Osteoblast (primary cell): ENCODE data around the gene USP22. TPM values are rescaled to one million over a fixed set of nuclear protein-coding genes. Genes with fewer than 3 reads are reported as not detected.
A peak's percentile ranks its signal among the peaks of the same experiment; 100 is the strongest.

Experiments
- DNase-seq: peaks from one replicate; pipeline ENCODE4 v3.0.0; 2011; ENCODE audit warnings: low spot score, mixed read lengths; ENCODE audit not compliant: insufficient read length; ENCODE audit errors: missing footprints
- H2AFZ ChIP-seq: 2 replicates; pipeline ENCODE4 v1.6.0; 2011; ENCODE audit warnings: mild to moderate bottlenecking, low read length
- H3K27ac ChIP-seq: 2 replicates; pipeline ENCODE4 v1.5.1; 2011; ENCODE audit warnings: mild to moderate bottlenecking, low read depth, low read length, moderate library complexity
- H3K27me3 ChIP-seq: 2 replicates; pipeline ENCODE4 v1.6.0; 2012; ENCODE audit warnings: mild to moderate bottlenecking, control low read depth, inconsistent platforms, low read length, moderate library complexity; ENCODE audit not compliant: insufficient read depth
- H3K36me3 ChIP-seq: 2 replicates; pipeline ENCODE4 v1.5.1; 2011; ENCODE audit warnings: mild to moderate bottlenecking, low read length, control low read depth, moderate library complexity; ENCODE audit not compliant: insufficient read depth
- H3K4me1 ChIP-seq: 2 replicates; pipeline ENCODE4 v1.5.1; 2011; ENCODE audit warnings: mild to moderate bottlenecking, low read length, control low read depth, moderate library complexity; ENCODE audit not compliant: insufficient read depth
- H3K4me2 ChIP-seq: 2 replicates; pipeline ENCODE4 v1.6.0; 2011; ENCODE audit warnings: mild to moderate bottlenecking, low read length; ENCODE audit not compliant: insufficient read depth
- H3K4me3 ChIP-seq: fragments of 200-600 bp; sonication (generic); 3 replicates; pipeline ENCODE4 v1.5.1; 2012; ENCODE audit warnings: mild to moderate bottlenecking, low read length, inconsistent platforms; ENCODE audit not compliant: insufficient read depth
- H3K79me2 ChIP-seq: 2 replicates; pipeline ENCODE4 v1.6.0; 2012; ENCODE audit warnings: mild to moderate bottlenecking, low read length, control low read depth, inconsistent platforms; ENCODE audit not compliant: insufficient read depth
- H3K9me3 ChIP-seq: 2 replicates; pipeline ENCODE4 v1.5.1; 2011; ENCODE audit warnings: low read depth, low read length, control low read depth
- H4K20me1 ChIP-seq: 2 replicates; pipeline ENCODE4 v1.6.0; 2012; ENCODE audit warnings: mild to moderate bottlenecking, low read length, control low read depth; ENCODE audit not compliant: insufficient read depth
- CTCF ChIP-seq: IDR thresholded peaks from 2 replicates; pipeline ENCODE4 v1.5.1; 2011; ENCODE audit warnings: mild to moderate bottlenecking, low read depth, low read length, moderate library complexity; ENCODE audit errors: extremely low read depth
- total RNA-seq: library from RNA; depleted of rRNA; stranded (reverse); fragments of >200 nt; gene quantifications from 2 replicates; pipeline ENCODE4 v1.2.3, GENCODE V29; 2012

Gene USP22
- total RNA-seq, 1 donor = 293 TPM

DNA sequence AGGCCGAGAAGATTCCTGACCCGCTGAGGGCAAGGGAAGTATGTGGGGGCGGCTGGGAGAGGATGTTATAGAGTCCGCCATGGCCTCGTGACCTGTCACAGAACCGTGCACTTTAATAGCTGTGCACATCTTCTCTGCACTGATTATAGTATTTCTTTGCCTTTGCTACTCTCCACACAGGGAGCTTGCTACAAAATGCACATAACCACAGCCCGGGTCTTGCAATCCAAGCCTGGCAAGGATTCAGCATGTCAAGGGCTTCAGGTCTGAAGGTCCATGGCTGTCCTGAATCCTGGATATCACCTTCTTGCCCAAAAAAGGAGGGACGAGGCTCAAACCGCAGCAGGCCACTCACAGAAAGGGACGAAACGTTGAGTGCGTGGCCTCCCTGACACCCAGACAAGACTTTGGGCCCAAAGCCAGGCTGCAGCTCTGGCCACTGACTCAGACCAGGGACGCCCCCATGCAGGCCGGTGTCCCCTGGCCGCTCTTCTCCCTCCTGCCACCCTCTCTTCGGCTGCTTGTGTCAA, 43.7 kb downstream of the USP22 start:
- Histone ChIP-seq H3K4me2 (peak overlapping the region; percentile 44), H3K4me1 (peaks cover 37% of the 10 kb centered on the region), H4K20me1 (peaks cover 59% of the 10 kb centered on the region), H3K27ac (peak overlapping the region; percentile 67), H3K27me3 (no peaks in the 10 kb centered on the region), H3K9me3 (no peaks in the 10 kb centered on the region), H2AFZ (no peak overlapping the region), H3K4me3 (no peak overlapping the region), H3K79me2 (peaks cover 46% of the 10 kb centered on the region), H3K36me3 (peaks cover 44% of the 10 kb centered on the region)
- TF ChIP-seq CTCF = no peak
- DNase-seq = peak; percentile 95

- peaks cover 42% of the 10 kb centered on the region for H3K79me2 ChIP-seq
- TF ChIP-seq CTCF = no peak
Measured at GRCh38 chr17:20998571-20999043, 44.2 kb downstream of the USP22 start.

GRCh38 chr17:20997711-20998570, 44.9 kb downstream of the USP22 start:
- Histone ChIP-seq H3K9me3 (no peaks in the 10 kb centered on the region), H3K79me2 (peaks cover 36% of the 10 kb centered on the region), H3K36me3 (peaks cover 32% of the 10 kb centered on the region), H3K27ac (no peak overlapping the region), H2AFZ (no peak overlapping the region), H3K27me3 (no peaks in the 10 kb centered on the region), H3K4me3 (no peak overlapping the region), H4K20me1 (peaks cover 50% of the 10 kb centered on the region), H3K4me1 (peaks cover 37% of the 10 kb centered on the region), H3K4me2 (no peak overlapping the region)
- no peak for DNase-seq
- TF ChIP-seq CTCF = no peak

More at GRCh38 chr17:20998571-20999043, 44.2 kb downstream of the USP22 start:
- no peaks in the 10 kb centered on the region for H3K27me3 ChIP-seq
- peak overlapping the region; percentile 67 for H3K27ac ChIP-seq
- H3K4me1 ChIP-seq = peaks cover 37% of the 10 kb centered on the region
- no peak for DNase-seq
- H3K9me3 ChIP-seq = no peaks in the 10 kb centered on the region
- H2AFZ ChIP-seq = no peak overlapping the region
- peaks cover 55% of the 10 kb centered on the region for H4K20me1 ChIP-seq
- peaks cover 39% of the 10 kb centered on the region for H3K36me3 ChIP-seq
- no peak overlapping the region for H3K4me3 ChIP-seq
- H3K4me2 ChIP-seq = no peak overlapping the region
